Measurements from ENCODE around the gene EFCAB8. TPM values are rescaled to one million over a fixed set of nuclear protein-coding genes. Genes with fewer than 3 reads are reported as not detected.

Gene EFCAB8
- total RNA-seq, 1 experiment from 2014 or later = 0.09 TPM

DNA sequence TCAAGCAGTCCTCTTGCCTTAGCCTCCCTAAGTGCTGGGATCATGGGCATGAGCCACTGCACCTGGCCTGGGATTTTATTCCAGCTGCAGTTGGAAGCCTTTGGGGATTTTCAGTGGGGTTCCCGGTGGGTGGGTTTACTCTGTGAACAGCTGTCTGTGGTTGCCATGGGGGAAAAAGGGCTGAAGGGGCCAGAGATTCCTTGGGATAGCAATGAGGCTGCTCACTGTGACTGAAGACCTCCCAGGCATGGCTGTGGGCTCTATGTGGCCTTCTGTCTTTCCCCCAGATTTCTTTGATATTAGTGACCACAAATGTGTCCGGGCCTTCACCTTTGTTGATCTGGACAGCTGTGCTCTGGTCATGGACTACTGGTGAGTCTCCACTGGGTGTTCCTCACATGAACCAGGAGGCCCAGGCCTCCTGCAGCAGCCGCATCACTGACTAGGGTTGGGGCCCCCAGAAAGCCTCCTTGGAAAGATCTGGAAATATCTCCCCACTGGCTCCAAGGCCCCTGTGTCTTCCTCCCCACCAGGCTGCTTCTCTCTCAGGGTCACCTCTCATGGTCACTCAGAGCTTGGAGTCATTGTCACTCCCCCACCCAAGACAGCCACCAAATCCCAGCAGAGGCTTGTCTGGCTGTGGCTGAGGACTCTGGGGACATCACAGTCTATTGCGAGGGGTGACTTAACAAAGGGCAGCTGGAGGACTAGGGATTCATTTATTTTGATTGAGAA lies 33.4 kb downstream of the EFCAB8 start:
- Histone ChIP-seq H3K27me3 (ENCODE audit: insufficient read depth, low read length) (no peaks in the 10 kb centered on the region), H4K20me1 (ENCODE audit: control insufficient read depth, insufficient read depth, insufficient read length) (no peaks in the 10 kb centered on the region), H3K27ac (ENCODE audit: insufficient read length, low read depth, low read length) (no peak overlapping the region), H2BK20ac (ENCODE audit: low read depth, low read length, poor library complexity, severe bottlenecking) (no peak overlapping the region), H2BK12ac (ENCODE audit: insufficient read length, low read depth, low read length) (no peak overlapping the region), H3K56ac (ENCODE audit: insufficient read length, low read depth, low read length) (no peak overlapping the region), H2AK5ac (ENCODE audit: insufficient read length, low read length) (no peak overlapping the region), H3T11ph (ENCODE audit: low read length) (no peak overlapping the region), H2BK15ac (ENCODE audit: low read depth, low read length) (no peak overlapping the region), H3K79me1 (ENCODE audit: insufficient read depth, low read depth, low read length, poor library complexity, severe bottlenecking) (no peaks in the 10 kb centered on the region), H3K9ac (ENCODE audit: extremely low read depth, insufficient read length, low read length) (no peak overlapping the region), H3K4me1 (ENCODE audit: insufficient read depth, low read length) (no peaks in the 10 kb centered on the region), H2BK120ac (ENCODE audit: low read depth, low read length, poor library complexity, severe bottlenecking) (no peak overlapping the region), H4K91ac (ENCODE audit: insufficient read length, low read depth, low read length) (no peak overlapping the region), H3K4me2 (ENCODE audit: insufficient read depth, insufficient read length, low read length) (no peak overlapping the region), H3K18ac (ENCODE audit: insufficient read length, low read depth, low read length) (no peak overlapping the region), H4K8ac (replicated peaks; ENCODE audit: insufficient read length, low read depth, low read length) (no peak overlapping the region), H4K5ac (ENCODE audit: insufficient read length, low read depth, low read length) (no peak overlapping the region), H3K14ac (ENCODE audit: insufficient read depth, low read length) (no peak overlapping the region), H3K79me2 (ENCODE audit: insufficient read depth, low read length) (no peaks in the 10 kb centered on the region), H3K23me2 (ENCODE audit: insufficient read length, low read depth, low read length, poor library complexity, severe bottlenecking) (no peaks in the 10 kb centered on the region), H3K4ac (ENCODE audit: low read depth, low read length) (no peak overlapping the region), H2AFZ (ENCODE audit: low read length) (no peak overlapping the region), H3K9me3 (ENCODE audit: control insufficient read depth, low read depth, low read length) (no peaks in the 10 kb centered on the region), H3K23ac (ENCODE audit: insufficient read length, low read depth, low read length) (no peak overlapping the region), H2BK5ac (ENCODE audit: insufficient read length, low read length) (no peak overlapping the region)
- TF ChIP-seq, protein P1, sequence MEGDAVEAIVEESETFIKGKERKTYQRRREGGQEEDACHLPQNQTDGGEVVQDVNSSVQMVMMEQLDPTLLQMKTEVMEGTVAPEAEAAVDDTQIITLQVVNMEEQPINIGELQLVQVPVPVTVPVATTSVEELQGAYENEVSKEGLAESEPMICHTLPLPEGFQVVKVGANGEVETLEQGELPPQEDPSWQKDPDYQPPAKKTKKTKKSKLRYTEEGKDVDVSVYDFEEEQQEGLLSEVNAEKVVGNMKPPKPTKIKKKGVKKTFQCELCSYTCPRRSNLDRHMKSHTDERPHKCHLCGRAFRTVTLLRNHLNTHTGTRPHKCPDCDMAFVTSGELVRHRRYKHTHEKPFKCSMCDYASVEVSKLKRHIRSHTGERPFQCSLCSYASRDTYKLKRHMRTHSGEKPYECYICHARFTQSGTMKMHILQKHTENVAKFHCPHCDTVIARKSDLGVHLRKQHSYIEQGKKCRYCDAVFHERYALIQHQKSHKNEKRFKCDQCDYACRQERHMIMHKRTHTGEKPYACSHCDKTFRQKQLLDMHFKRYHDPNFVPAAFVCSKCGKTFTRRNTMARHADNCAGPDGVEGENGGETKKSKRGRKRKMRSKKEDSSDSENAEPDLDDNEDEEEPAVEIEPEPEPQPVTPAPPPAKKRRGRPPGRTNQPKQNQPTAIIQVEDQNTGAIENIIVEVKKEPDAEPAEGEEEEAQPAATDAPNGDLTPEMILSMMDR (conservative IDR thresholded peaks at IDR 0.05) = no peak
- H3K9me3 Mint-ChIP-seq = no peaks in the 10 kb centered on the region
- no peaks in the 10 kb centered on the region for H3K27me3 Mint-ChIP-seq (ENCODE audit: low read depth)
- no peak for DNase-seq
- H3K27ac Mint-ChIP-seq = peak overlapping the region in 2 of 3 experiments; percentile 69 to 70; a peak in 2 of 7 replicates
- H3K36me3 Mint-ChIP-seq (ENCODE audit: insufficient read depth in 1 of 3, low read depth in 3 of 3) = no peaks in the 10 kb centered on the region; a peak in 1 of 7 replicates
- H3K4me1 Mint-ChIP-seq = peaks cover 14 to 15% of the 10 kb centered on the region in 2 experiments
- no CpG with 5 or more reads among the region's 4 CpGs for WGBS (ENCODE audit: extremely low coverage, insufficient read length, low lambda C conversion rate)
- H3K4me3 Mint-ChIP-seq = no peak overlapping the region

All from H9 (cell line).